AG09309 (cell line): ENCODE results near the gene NTF4.
"Not testable (repeated sequence)": the region's sequence is repeated elsewhere in the genome, so short reads cannot be mapped to it uniquely, and the experiment has no call there.

ENCODE experiments used
- DNase-seq: peaks from one replicate; pipeline ENCODE4 v3.0.0-alpha.2; 2010; ENCODE audit warnings: low read depth
- H3K4me3 ChIP-seq: 2 replicates; pipeline ENCODE4 v1.5.1; 2011; ENCODE audit warnings: mild to moderate bottlenecking, low read depth, low read length, moderate library complexity; ENCODE audit not compliant: control insufficient read depth
- CTCF ChIP-seq: IDR thresholded peaks from 2 replicates; pipeline ENCODE4 v1.5.1; 2011; ENCODE audit warnings: mild to moderate bottlenecking, low read depth, low read length, inconsistent platforms; ENCODE audit not compliant: insufficient read depth, control insufficient read depth; ENCODE audit errors: missing control alignments

Gene NTF4

GRCh38 chr19:49036815-49037214 is 27.8 kb downstream of the NTF4 start, which contains the start of gene CGB1:
TSS of gene CGB1 (minus strand) at chr19:49036895. CDS start at chr19:49036711, 184 bp downstream.
- DNase-seq, H3K4me3 ChIP-seq: not testable (repeated sequence)
- peak; percentile 33 for TF ChIP-seq CTCF

GRCh38 chr19:49031642-49032301 is 32.8 kb downstream of the NTF4 start, which contains the start of gene CGB2:
TSS of gene CGB2 (plus strand) at chr19:49031890. CDS start at chr19:49032096, 206 bp downstream.
- not testable (repeated sequence) for DNase-seq, H3K4me3 ChIP-seq
- peak; percentile 21 for TF ChIP-seq CTCF

DNA sequence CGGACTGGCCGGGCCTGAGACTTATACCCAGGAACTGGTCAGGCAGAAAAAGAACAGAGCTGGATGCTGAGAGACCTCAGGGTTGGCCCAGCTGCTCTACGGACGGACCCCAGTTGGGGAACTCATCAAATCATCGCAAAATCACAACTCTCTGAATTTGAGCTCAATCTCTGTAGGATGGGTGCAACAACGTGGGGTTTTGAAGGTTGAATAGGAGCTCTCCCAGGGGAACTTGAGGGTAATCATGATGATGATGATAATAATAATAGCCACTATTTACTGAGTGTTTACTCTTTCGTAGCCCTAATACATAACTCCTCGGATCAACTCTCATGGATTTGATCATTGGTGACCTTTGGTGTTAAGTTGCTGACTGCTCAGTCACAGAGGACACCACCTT is 34.3 kb downstream of the NTF4 start:
- not testable (repeated sequence) for DNase-seq

DNA sequence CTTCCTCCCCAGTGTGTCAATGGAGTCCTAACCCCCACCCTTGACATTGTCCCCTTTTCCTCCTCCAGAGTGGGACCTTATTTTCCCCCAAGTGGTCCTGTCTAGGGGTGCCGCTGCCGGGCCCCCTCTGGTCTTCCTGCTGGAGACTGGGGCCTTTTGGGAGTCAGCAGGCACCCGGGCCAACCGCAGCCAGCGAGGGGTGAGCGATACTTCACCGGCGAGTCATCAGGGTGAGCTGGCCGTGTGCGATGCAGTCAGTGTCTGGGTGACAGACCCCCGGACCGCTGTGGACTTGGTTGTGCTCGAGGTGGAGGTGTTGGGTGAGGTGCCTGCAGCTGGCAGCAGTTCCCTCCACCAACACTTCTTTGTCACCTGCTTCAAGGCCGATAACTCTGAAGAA is 34.9 kb downstream of the NTF4 start:
- not testable (repeated sequence) for DNase-seq, H3K4me3 ChIP-seq

More for the DNA sequence above, 34.3 kb downstream of the NTF4 start:
- not testable (repeated sequence) for H3K4me3 ChIP-seq

DNA sequence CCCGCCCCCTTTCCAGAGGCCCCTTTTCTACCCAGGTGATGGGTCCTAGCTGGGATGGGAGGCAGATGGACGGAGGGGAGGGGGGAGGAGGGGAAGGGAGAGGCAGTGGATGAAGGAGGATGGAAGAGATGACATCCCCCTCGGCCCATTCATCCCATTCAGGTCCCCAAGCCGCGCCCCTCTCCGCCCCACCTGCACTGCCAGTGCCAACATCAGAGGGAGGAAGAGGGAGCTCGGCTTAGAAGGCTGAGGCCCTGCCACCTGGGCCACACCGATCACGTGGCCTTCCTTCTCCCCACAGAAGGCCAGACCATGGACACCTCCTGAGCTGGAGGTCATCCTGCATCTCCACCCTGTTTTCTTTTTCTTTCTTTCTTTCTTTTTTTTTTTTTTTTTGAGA is 35.9 kb downstream of the NTF4 start:
- not testable (repeated sequence) for DNase-seq

DNA sequence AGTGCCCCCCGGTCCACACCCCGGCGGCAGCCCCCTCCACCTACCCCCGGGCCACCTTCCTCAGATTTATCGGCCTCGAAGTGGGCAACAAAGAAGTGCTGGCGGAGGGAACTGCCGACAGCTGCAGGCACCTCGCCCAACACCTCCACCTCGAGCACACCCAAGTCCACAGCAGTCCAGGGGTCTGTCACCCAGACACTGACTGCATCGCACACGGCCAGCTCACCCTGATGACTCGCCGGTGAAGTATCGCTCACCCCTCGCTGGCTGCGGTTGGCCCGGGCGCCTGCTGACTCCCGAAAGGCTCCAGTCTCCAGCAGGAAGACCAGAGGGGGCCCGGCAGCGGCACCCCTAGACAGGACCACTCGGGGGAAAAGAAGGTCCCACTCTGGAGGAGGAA is 39.0 kb downstream of the NTF4 start:
- DNase-seq: not testable (repeated sequence)

More for the DNA sequence above, 35.9 kb downstream of the NTF4 start:
- H3K4me3 ChIP-seq: not testable (repeated sequence)

DNA sequence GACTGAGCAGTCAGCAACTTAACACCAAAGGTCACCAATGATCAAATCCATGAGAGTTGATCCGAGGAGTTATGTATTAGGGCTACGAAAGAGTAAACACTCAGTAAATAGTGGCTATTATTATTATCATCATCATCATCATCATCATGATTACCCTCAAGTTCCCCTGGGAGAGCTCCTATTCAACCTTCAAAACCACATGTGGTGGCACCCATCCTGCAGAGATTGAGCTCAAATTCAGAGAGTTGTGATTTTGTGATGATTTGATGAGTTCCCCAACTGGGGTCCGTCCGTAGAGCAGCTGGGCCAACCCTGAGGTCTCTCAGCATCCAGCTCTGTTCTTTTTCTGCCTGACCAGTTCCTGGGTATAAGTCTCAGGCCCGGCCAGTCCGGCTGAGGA is 39.5 kb downstream of the NTF4 start:
- DNase-seq, H3K4me3 ChIP-seq: not testable (repeated sequence)

More for the DNA sequence above, 39.0 kb downstream of the NTF4 start:
- not testable (repeated sequence) for H3K4me3 ChIP-seq

- not testable (repeated sequence) for DNase-seq, H3K4me3 ChIP-seq
These were observed 40.4 kb downstream of the NTF4 start, which contains the start of gene CGB3 for GRCh38 chr19:49024233-49024632. TSS of gene CGB3 (minus strand) at chr19:49024333. CDS start at chr19:49023971, 362 bp downstream.

GRCh38 chr19:49022116-49022515 is 42.5 kb downstream of the NTF4 start:
- H3K4me3 ChIP-seq: no peak overlapping the region
- no peak for DNase-seq
- TF ChIP-seq CTCF: no peak
